Thyroid gland (tissue), 4 donors: ENCODE data around the gene TANC1.

Experiments
- CTCF ChIP-seq, 6 experiments: fragments of 200-600 bp in 3 of 6; fragments of 450-650 bp in 3 of 6; sonication (generic) in 3 of 6; IDR thresholded peaks; one replicate each; pipeline ENCODE4 v1.5.1; 2016 to 2019; ENCODE audit warnings: antibody characterized with exemption in 6 of 6, mild to moderate bottlenecking in 2 of 6, inconsistent platforms in 1 of 6, moderate library complexity in 1 of 6
- POLR2A ChIP-seq, 2 donors: fragments of 450-650 bp; IDR thresholded peaks; one replicate each; pipeline ENCODE4 v1.6.1; 2017; ENCODE audit warnings: antibody characterized with exemption in 2 of 2, mild to moderate bottlenecking in 2 of 2, moderate library complexity in 1 of 2

- TF ChIP-seq POLR2A (IDR thresholded peaks at IDR 0.05) (no peak), CTCF (IDR thresholded peaks at IDR 0.05) (no peak)
These were observed 116.2 kb downstream of the TANC1 start for GRCh38 chr2:159084384-159085370.
